Measurements from ENCODE around the gene PBX1.

PBX1 gene

GRCh38 chr1:164785841-164786534 is 227.0 kb downstream of the PBX1 start:
- no peak overlapping the region for H3K27ac ChIP-seq (ENCODE audit: low read length)

GRCh38 chr1:164786980-164787833 is 228.2 kb downstream of the PBX1 start:
- Histone ChIP-seq H3K4me1 (ENCODE audit: control insufficient read depth, low read depth, low read length) (peaks cover 29% of the 10 kb centered on the region), H3K27ac (ENCODE audit: low read length) (no peak overlapping the region), H3K36me3 (ENCODE audit: control insufficient read depth, low read depth, low read length) (no peaks in the 10 kb centered on the region), H3K9me3 (ENCODE audit: control insufficient read depth, low read depth, low read length) (no peaks in the 10 kb centered on the region), H3K9ac (ENCODE audit: low read length) (no peak overlapping the region), H3K4me3 (ENCODE audit: low read length) (peak overlapping the region; percentile 25), H3K27me3 (ENCODE audit: control insufficient read depth, insufficient read depth, low read length) (no peaks in the 10 kb centered on the region)

More at GRCh38 chr1:164785841-164786534, 227.0 kb downstream of the PBX1 start:
- no peaks in the 10 kb centered on the region for H3K9me3 ChIP-seq (ENCODE audit: control insufficient read depth, low read depth, low read length)
- H3K9ac ChIP-seq (ENCODE audit: low read length), result no peak overlapping the region
- no peak overlapping the region for H3K4me3 ChIP-seq (ENCODE audit: low read length)
- peaks cover 29% of the 10 kb centered on the region for H3K4me1 ChIP-seq (ENCODE audit: control insufficient read depth, low read depth, low read length)
- no peaks in the 10 kb centered on the region for H3K36me3 ChIP-seq (ENCODE audit: control insufficient read depth, low read depth, low read length)
- no peaks in the 10 kb centered on the region for H3K27me3 ChIP-seq (ENCODE audit: control insufficient read depth, insufficient read depth, low read length)

GRCh38 chr1:164787834-164788231 is 228.8 kb downstream of the PBX1 start:
- Histone ChIP-seq H3K4me1 (ENCODE audit: control insufficient read depth, low read depth, low read length) (peaks cover 29% of the 10 kb centered on the region), H3K9me3 (ENCODE audit: control insufficient read depth, low read depth, low read length) (no peaks in the 10 kb centered on the region), H3K36me3 (ENCODE audit: control insufficient read depth, low read depth, low read length) (peaks cover 2% of the 10 kb centered on the region), H3K9ac (ENCODE audit: low read length) (no peak overlapping the region), H3K27ac (ENCODE audit: low read length) (no peak overlapping the region), H3K27me3 (ENCODE audit: control insufficient read depth, insufficient read depth, low read length) (no peaks in the 10 kb centered on the region), H3K4me3 (ENCODE audit: low read length) (peak overlapping the region; percentile 25)

DNA sequence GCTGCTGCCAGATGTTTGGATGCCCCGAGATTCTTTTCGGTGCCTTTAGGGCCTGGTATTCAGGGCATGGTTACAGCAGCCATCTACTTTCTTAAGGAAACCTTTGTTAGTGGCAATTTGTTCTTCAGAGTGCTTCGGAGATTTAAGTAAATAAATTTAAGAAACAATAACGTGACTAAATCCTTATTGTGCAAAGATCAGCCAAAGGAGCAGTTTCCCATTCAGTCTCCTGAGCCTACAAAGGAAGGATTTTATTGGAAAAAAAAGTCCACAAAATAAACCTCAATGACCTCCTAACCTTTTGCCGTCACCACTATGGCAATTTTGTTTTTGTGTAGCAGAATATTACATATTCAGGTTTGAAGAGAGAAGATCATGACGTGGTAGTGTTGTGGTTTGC is 231.1 kb downstream of the PBX1 start:
- Histone ChIP-seq H3K9ac (ENCODE audit: low read length) (no peak overlapping the region), H3K36me3 (ENCODE audit: control insufficient read depth, low read depth, low read length) (peaks cover 10% of the 10 kb centered on the region), H3K9me3 (ENCODE audit: control insufficient read depth, low read depth, low read length) (no peaks in the 10 kb centered on the region), H3K4me1 (ENCODE audit: control insufficient read depth, low read depth, low read length) (peaks cover 29% of the 10 kb centered on the region), H3K27ac (ENCODE audit: low read length) (no peak overlapping the region), H3K27me3 (ENCODE audit: control insufficient read depth, insufficient read depth, low read length) (no peaks in the 10 kb centered on the region), H3K4me3 (ENCODE audit: low read length) (no peak overlapping the region)

GRCh38 chr1:164792410-164793004 is 233.5 kb downstream of the PBX1 start:
- Histone ChIP-seq H3K4me3 (ENCODE audit: low read length) (no peak overlapping the region), H3K9me3 (ENCODE audit: control insufficient read depth, low read depth, low read length) (no peaks in the 10 kb centered on the region), H3K27ac (ENCODE audit: low read length) (no peak overlapping the region), H3K9ac (ENCODE audit: low read length) (no peak overlapping the region), H3K4me1 (ENCODE audit: control insufficient read depth, low read depth, low read length) (peaks cover 15% of the 10 kb centered on the region), H3K36me3 (ENCODE audit: control insufficient read depth, low read depth, low read length) (peaks cover 13% of the 10 kb centered on the region), H3K27me3 (ENCODE audit: control insufficient read depth, insufficient read depth, low read length) (no peaks in the 10 kb centered on the region)

DNA sequence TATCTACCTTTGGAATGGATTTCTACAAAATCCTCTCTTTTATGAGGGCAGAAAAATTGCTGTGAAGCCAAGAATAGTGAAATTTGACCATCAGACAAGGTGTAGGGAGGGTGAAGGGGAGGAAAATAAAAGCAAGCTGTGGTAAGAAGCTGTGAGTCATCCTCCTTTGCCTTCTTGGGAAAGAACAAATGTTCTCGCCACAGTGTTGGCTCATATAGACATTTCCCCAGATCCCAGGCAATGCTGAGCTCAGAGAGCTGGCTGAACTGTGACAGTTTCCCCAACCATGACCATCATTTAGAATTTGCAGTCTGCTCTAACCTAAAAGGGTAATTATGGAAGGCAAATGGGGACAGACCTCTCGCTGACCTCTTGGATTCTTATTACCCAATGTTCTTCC is 235.4 kb downstream of the PBX1 start:
- Histone ChIP-seq H3K4me3 (ENCODE audit: low read length) (no peak overlapping the region), H3K36me3 (ENCODE audit: control insufficient read depth, low read depth, low read length) (peaks cover 13% of the 10 kb centered on the region), H3K9me3 (ENCODE audit: control insufficient read depth, low read depth, low read length) (no peaks in the 10 kb centered on the region), H3K4me1 (ENCODE audit: control insufficient read depth, low read depth, low read length) (peaks cover under 1% of the 10 kb centered on the region), H3K27me3 (ENCODE audit: control insufficient read depth, insufficient read depth, low read length) (no peaks in the 10 kb centered on the region), H3K27ac (ENCODE audit: low read length) (no peak overlapping the region), H3K9ac (ENCODE audit: low read length) (no peak overlapping the region)

- Histone ChIP-seq H3K4me1 (ENCODE audit: control insufficient read depth, low read depth, low read length) (no peaks in the 10 kb centered on the region), H3K9me3 (ENCODE audit: control insufficient read depth, low read depth, low read length) (no peaks in the 10 kb centered on the region), H3K4me3 (ENCODE audit: low read length) (no peak overlapping the region), H3K9ac (ENCODE audit: low read length) (no peak overlapping the region), H3K36me3 (ENCODE audit: control insufficient read depth, low read depth, low read length) (peaks cover 33% of the 10 kb centered on the region), H3K27ac (ENCODE audit: low read length) (no peak overlapping the region), H3K27me3 (ENCODE audit: control insufficient read depth, insufficient read depth, low read length) (no peaks in the 10 kb centered on the region)
Measured at GRCh38 chr1:164796916-164797315, 237.9 kb downstream of the PBX1 start.

- Histone ChIP-seq H3K27ac (ENCODE audit: low read length) (no peak overlapping the region), H3K27me3 (ENCODE audit: control insufficient read depth, insufficient read depth, low read length) (no peaks in the 10 kb centered on the region), H3K36me3 (ENCODE audit: control insufficient read depth, low read depth, low read length) (peaks cover 35% of the 10 kb centered on the region), H3K4me3 (ENCODE audit: low read length) (no peak overlapping the region), H3K9ac (ENCODE audit: low read length) (no peak overlapping the region), H3K9me3 (ENCODE audit: control insufficient read depth, low read depth, low read length) (no peaks in the 10 kb centered on the region), H3K4me1 (ENCODE audit: control insufficient read depth, low read depth, low read length) (no peaks in the 10 kb centered on the region)
Measured at GRCh38 chr1:164801246-164801731, 242.3 kb downstream of the PBX1 start.

GRCh38 chr1:164801791-164802502 is 243.0 kb downstream of the PBX1 start:
- H3K27ac ChIP-seq (ENCODE audit: low read length), result no peak overlapping the region
- peaks cover 33% of the 10 kb centered on the region for H3K36me3 ChIP-seq (ENCODE audit: control insufficient read depth, low read depth, low read length)
- no peaks in the 10 kb centered on the region for H3K4me1 ChIP-seq (ENCODE audit: control insufficient read depth, low read depth, low read length)
- H3K4me3 ChIP-seq (ENCODE audit: low read length), result no peak overlapping the region
- no peak overlapping the region for H3K9ac ChIP-seq (ENCODE audit: low read length)
- no peaks in the 10 kb centered on the region for H3K27me3 ChIP-seq (ENCODE audit: control insufficient read depth, insufficient read depth, low read length)
- H3K9me3 ChIP-seq (ENCODE audit: control insufficient read depth, low read depth, low read length), result no peaks in the 10 kb centered on the region

DNA sequence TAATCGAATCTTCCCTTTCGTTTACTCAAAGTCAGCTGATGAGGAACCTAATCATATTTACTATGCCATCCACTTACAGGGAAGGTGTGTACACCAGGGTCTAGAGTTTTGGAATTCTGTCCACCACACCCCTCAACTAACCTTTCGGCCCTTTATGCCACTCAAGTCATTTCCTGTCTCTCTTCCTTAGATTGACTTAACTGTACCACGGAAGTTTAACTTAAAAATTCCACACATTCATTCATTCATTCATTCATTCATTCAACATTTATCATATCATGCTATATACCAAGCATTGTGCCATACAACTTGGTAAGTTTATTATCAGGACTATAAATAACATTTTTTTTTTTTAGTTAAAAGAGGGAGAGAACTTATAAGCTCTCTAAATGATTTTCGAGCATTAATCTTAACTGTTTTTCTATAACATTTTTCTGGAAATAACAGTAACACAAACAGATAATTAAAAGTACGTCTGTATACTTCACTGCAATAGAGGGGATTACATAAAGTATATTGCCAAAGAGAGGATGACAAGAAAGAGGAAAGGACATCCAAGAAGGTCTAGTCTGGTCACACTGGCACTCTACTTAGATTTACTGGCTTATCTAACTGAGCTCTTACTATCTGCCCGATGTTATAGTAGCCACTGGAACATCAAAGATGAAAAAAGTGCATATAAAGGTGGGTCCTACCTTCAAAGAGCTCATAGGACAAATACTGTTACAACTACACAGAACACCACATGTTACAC is 243.7 kb downstream of the PBX1 start:
- Histone ChIP-seq H3K9ac (ENCODE audit: low read length) (no peak overlapping the region), H3K9me3 (ENCODE audit: control insufficient read depth, low read depth, low read length) (no peaks in the 10 kb centered on the region), H3K27ac (ENCODE audit: low read length) (no peak overlapping the region), H3K27me3 (ENCODE audit: control insufficient read depth, insufficient read depth, low read length) (no peaks in the 10 kb centered on the region), H3K4me3 (ENCODE audit: low read length) (no peak overlapping the region), H3K4me1 (ENCODE audit: control insufficient read depth, low read depth, low read length) (no peaks in the 10 kb centered on the region), H3K36me3 (ENCODE audit: control insufficient read depth, low read depth, low read length) (peaks cover 39% of the 10 kb centered on the region)

Measured in iPS-18a (cell line).